Measurements from ENCODE around the gene DPP4. TPM values are rescaled to one million over a fixed set of nuclear protein-coding genes. Genes with fewer than 3 reads are reported as not detected.

The DPP4 gene
- total RNA-seq, 1 donor from 2014 or later: 0.49 TPM

- no peak overlapping the region for H3K9ac ChIP-seq
- Mint-ChIP-seq H3K27me3 (ENCODE audit: insufficient read depth, low read depth) (peaks cover 5% of the 10 kb centered on the region), H3K27ac (peak overlapping the region; percentile 97), H3K4me1 (peaks cover 38% of the 10 kb centered on the region), H3K36me3 (no peaks in the 10 kb centered on the region), H3K9me3 (no peaks in the 10 kb centered on the region), H3K4me3 (peak overlapping the region; percentile 13)
- H3K9me3 ChIP-seq (ENCODE audit: low read depth): no peaks in the 10 kb centered on the region
- H4K20me1 ChIP-seq (ENCODE audit: low read depth): no peaks in the 10 kb centered on the region
- H3K27me3 ChIP-seq: no peaks in the 10 kb centered on the region
- H2AFZ ChIP-seq (replicated peaks): no peak overlapping the region
- no peaks in the 10 kb centered on the region for H3K36me3 ChIP-seq
- TF ChIP-seq EZH2phosphoT487 (IDR thresholded peaks at IDR 0.05) (no peak), EZH2 (IDR thresholded peaks at IDR 0.05) (no peak)
- TF ChIP-seq, protein P1, sequence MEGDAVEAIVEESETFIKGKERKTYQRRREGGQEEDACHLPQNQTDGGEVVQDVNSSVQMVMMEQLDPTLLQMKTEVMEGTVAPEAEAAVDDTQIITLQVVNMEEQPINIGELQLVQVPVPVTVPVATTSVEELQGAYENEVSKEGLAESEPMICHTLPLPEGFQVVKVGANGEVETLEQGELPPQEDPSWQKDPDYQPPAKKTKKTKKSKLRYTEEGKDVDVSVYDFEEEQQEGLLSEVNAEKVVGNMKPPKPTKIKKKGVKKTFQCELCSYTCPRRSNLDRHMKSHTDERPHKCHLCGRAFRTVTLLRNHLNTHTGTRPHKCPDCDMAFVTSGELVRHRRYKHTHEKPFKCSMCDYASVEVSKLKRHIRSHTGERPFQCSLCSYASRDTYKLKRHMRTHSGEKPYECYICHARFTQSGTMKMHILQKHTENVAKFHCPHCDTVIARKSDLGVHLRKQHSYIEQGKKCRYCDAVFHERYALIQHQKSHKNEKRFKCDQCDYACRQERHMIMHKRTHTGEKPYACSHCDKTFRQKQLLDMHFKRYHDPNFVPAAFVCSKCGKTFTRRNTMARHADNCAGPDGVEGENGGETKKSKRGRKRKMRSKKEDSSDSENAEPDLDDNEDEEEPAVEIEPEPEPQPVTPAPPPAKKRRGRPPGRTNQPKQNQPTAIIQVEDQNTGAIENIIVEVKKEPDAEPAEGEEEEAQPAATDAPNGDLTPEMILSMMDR (IDR thresholded peaks at IDR 0.05): no peak
- H3K4me1 ChIP-seq: peaks cover 43% of the 10 kb centered on the region
- peak; percentile 62 for DNase-seq (ENCODE audit: low spot score)
- peak overlapping the region; percentile 67 for H3K4me2 ChIP-seq
- peak overlapping the region; percentile 14 for H3K4me3 ChIP-seq
- H3K27ac ChIP-seq: peak overlapping the region; percentile 96
- H3K79me2 ChIP-seq (ENCODE audit: low read depth): no peaks in the 10 kb centered on the region
- peaks cover 33% of the 10 kb centered on the region for H3F3A ChIP-seq (ENCODE audit: low read depth)
Observed at GRCh38 chr2:162002623-162003235, 71.3 kb downstream of the DPP4 start.

DNA sequence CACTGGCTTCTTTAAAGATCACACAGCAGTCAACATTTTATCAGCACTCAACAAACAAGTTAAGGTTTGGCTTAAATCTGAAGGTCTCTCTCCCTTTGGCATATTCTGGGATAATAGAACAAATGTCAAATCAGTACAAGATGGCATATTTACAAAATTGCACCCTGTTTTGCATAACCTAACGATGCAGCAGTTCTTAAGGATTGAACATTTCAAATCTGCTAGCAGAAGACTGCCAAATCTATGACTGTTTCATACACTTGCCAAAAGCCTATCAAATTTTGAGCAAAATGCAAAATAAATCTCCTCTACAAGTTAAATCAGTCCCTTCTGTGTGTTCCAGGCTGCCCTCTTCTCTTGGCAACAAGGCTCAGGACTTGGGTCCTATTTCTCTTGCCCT lies 73.6 kb downstream of the DPP4 start:
- DNase-seq (ENCODE audit: low spot score): no peak
- Histone ChIP-seq H3K4me1 (peaks cover 44% of the 10 kb centered on the region), H3K79me2 (ENCODE audit: low read depth) (no peaks in the 10 kb centered on the region), H3K4me2 (no peak overlapping the region), H2AFZ (replicated peaks) (no peak overlapping the region), H3K27ac (no peak overlapping the region), H3K9me3 (ENCODE audit: low read depth) (no peaks in the 10 kb centered on the region), H3K27me3 (no peaks in the 10 kb centered on the region), H3K4me3 (no peak overlapping the region), H3F3A (ENCODE audit: low read depth) (peaks cover 33% of the 10 kb centered on the region), H4K20me1 (ENCODE audit: low read depth) (no peaks in the 10 kb centered on the region), H3K9ac (no peak overlapping the region), H3K36me3 (no peaks in the 10 kb centered on the region)
- Mint-ChIP-seq H3K4me1 (peaks cover 42% of the 10 kb centered on the region), H3K36me3 (no peaks in the 10 kb centered on the region), H3K9me3 (no peaks in the 10 kb centered on the region), H3K27me3 (ENCODE audit: insufficient read depth, low read depth) (peaks cover 5% of the 10 kb centered on the region), H3K27ac (no peak overlapping the region), H3K4me3 (no peak overlapping the region)
- TF ChIP-seq, protein P1 (IDR thresholded peaks at IDR 0.05): no peak
- TF ChIP-seq EZH2phosphoT487 (IDR thresholded peaks at IDR 0.05): no peak
- no peak for TF ChIP-seq EZH2 (IDR thresholded peaks at IDR 0.05)

DNA sequence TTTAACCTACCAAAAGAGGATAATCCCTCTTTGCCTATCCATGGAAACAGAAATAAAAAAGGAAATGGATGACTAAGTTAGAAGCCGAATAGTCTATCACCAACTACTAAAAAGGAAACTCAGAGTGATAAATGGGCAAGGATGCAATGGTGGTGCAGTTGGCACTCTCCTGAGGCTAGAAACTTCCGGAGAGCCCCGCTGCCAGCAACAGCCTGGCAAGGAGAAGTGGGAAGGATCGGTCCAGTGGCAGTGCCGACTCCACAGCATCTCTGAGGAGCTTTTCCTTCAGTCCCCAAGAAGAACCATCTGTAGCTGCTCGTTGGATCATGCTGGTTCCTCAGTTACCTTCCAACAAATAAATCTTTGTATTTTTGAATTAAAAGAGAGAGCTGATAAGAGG lies 74.7 kb downstream of the DPP4 start:
- TF ChIP-seq, protein P1 (IDR thresholded peaks at IDR 0.05): no peak
- TF ChIP-seq EZH2 (IDR thresholded peaks at IDR 0.05) (no peak), EZH2phosphoT487 (IDR thresholded peaks at IDR 0.05) (no peak)
- Histone ChIP-seq H3K9ac (no peak overlapping the region), H2AFZ (replicated peaks) (no peak overlapping the region), H3K79me2 (ENCODE audit: low read depth) (no peaks in the 10 kb centered on the region), H3K4me1 (peaks cover 44% of the 10 kb centered on the region), H4K20me1 (ENCODE audit: low read depth) (no peaks in the 10 kb centered on the region), H3K9me3 (ENCODE audit: low read depth) (no peaks in the 10 kb centered on the region), H3K27me3 (no peaks in the 10 kb centered on the region), H3K4me3 (no peak overlapping the region), H3K27ac (no peak overlapping the region), H3F3A (ENCODE audit: low read depth) (peaks cover 33% of the 10 kb centered on the region), H3K36me3 (no peaks in the 10 kb centered on the region), H3K4me2 (no peak overlapping the region)
- no peak for DNase-seq (ENCODE audit: low spot score)
- Mint-ChIP-seq H3K27ac (no peak overlapping the region), H3K4me3 (no peak overlapping the region), H3K27me3 (ENCODE audit: insufficient read depth, low read depth) (peaks cover 5% of the 10 kb centered on the region), H3K9me3 (no peaks in the 10 kb centered on the region), H3K4me1 (peaks cover 50% of the 10 kb centered on the region), H3K36me3 (no peaks in the 10 kb centered on the region)

All from neural progenitor cell (in vitro differentiated cells).